A673 (cell line): Measurements from ENCODE around the gene PELI2. TPM values are rescaled to one million over a fixed set of nuclear protein-coding genes. Genes with fewer than 3 reads are reported as not detected.

Source experiments
- BruUV-seq: library from RNA; stranded (reverse); fragments of 400-500 nt; replicated peaks from 2 replicates; lab custom pipeline; 2021; lab: Mats Ljungman, UMichigan
- CTCF ChIA-PET: fragments of 300-600 bp; sonication (Branson Sonifier 250); formaldehyde crosslinking; loops from one replicate; lab custom pipeline; 2022; ENCODE audit warnings: antibody characterized with exemption; lab: Charles Lee
- POLR2A ChIA-PET: fragments of 300-600 bp; sonication (Branson Sonifier 250); formaldehyde crosslinking; loops from one replicate; lab custom pipeline; 2022; ENCODE audit warnings: antibody characterized with exemption; ENCODE audit not compliant: low non-redundant PET; lab: Charles Lee
- DNase-seq: peaks from one replicate; pipeline ENCODE4 v3.0.0-alpha.2; 2015; ENCODE audit warnings: low spot score
- H3K27ac ChIP-seq: fragments of 200-600 bp; sonication (generic); 2 replicates; pipeline ENCODE4 v1.5.1; 2016; ENCODE audit warnings: mixed run types, low read depth, mild to moderate bottlenecking, mixed read lengths, antibody characterized with exemption, low read length; ENCODE audit not compliant: poor library complexity, severe bottlenecking
- H3K27me3 ChIP-seq: fragments of 200-600 bp; sonication (generic); replicated peaks from 2 replicates; pipeline ENCODE4 v1.6.1; 2017; ENCODE audit warnings: mixed run types, low read depth, mild to moderate bottlenecking, mixed read lengths, antibody characterized with exemption, low read length; ENCODE audit not compliant: insufficient read depth, poor library complexity
- H3K36me3 ChIP-seq: fragments of 200-600 bp; sonication (generic); 2 replicates; pipeline ENCODE4 v1.6.1; 2016; ENCODE audit warnings: mixed run types, mild to moderate bottlenecking, mixed read lengths, antibody characterized with exemption, low read length; ENCODE audit not compliant: insufficient read depth, poor library complexity, severe bottlenecking
- H3K4me1 ChIP-seq: fragments of 200-600 bp; sonication (generic); 2 replicates; pipeline ENCODE4 v1.6.1; 2017; ENCODE audit warnings: mixed run types, mild to moderate bottlenecking, mixed read lengths, antibody characterized with exemption, low read length; ENCODE audit not compliant: insufficient read depth, poor library complexity, severe bottlenecking
- H3K4me3 ChIP-seq: fragments of 200-600 bp; sonication (generic); 2 replicates; pipeline ENCODE4 v1.5.1; 2016; ENCODE audit warnings: low read depth, mixed run types, mild to moderate bottlenecking, mixed read lengths, low read length; ENCODE audit not compliant: poor library complexity, severe bottlenecking
- H3K9me3 ChIP-seq: fragments of 200-600 bp; sonication (generic); 2 replicates; pipeline ENCODE4 v1.6.1; 2016; ENCODE audit warnings: mixed run types, low read depth, mild to moderate bottlenecking, mixed read lengths, antibody characterized with exemption, low read length; ENCODE audit not compliant: poor library complexity, severe bottlenecking
- EZH2 ChIP-seq: fragments of 200-600 bp; sonication (generic); IDR thresholded peaks from 2 replicates; pipeline ENCODE4 v1.6.1; 2017; ENCODE audit warnings: borderline replicate concordance, low read depth, mild to moderate bottlenecking, mixed read lengths, antibody characterized with exemption, low read length; ENCODE audit not compliant: poor library complexity, severe bottlenecking
- intact Hi-C: fragments of 100-400 bp; cut with micrococcal nuclease; formaldehyde crosslinking; loops from one replicate; pipeline ENCODE4 v1.10.0; 2022; ENCODE audit not compliant: unreplicated experiment
- total RNA-seq: library from RNA; stranded (reverse); gene quantifications from 2 replicates; pipeline ENCODE4 v1.2.3, GENCODE V29; 2021
- TF ChIP-seq, protein P1 (sequence below): fragments of 300-800, 200-600 bp; sonication (generic); conservative IDR thresholded peaks from 2 replicates; pipeline ENCODE4 v1.5.1; 2017; ENCODE audit warnings: low read depth, mild to moderate bottlenecking, antibody characterized with exemption, low read length, moderate library complexity, mixed read lengths

PELI2 gene
- total RNA-seq, 1 experiment from 2014 or later = 5.5 TPM

DNA sequence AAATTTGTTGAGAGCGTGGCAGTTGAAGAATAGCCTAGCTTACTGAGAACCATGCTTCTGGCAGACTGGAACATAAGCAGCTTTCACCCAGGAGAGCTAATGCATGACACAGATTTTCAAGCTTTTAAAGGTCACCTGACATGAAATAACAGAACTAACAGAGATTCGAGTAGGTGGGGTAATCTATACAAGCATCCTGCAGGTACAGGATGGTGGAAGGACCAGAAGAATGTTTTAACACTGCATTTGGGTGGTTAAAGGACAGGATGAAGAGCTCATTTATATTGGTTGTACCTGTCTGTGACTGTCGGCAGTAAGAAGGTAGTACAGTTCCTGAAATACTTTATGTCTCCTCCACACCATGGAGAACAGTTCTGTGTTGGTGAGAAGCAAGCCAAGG is 8.9 kb downstream of the PELI2 start:
- peaks cover 4% of the 10 kb centered on the region for H3K27me3 ChIP-seq
- BruUV-seq = no TSS peak
- CTCF ChIA-PET = no interaction called here

DNA sequence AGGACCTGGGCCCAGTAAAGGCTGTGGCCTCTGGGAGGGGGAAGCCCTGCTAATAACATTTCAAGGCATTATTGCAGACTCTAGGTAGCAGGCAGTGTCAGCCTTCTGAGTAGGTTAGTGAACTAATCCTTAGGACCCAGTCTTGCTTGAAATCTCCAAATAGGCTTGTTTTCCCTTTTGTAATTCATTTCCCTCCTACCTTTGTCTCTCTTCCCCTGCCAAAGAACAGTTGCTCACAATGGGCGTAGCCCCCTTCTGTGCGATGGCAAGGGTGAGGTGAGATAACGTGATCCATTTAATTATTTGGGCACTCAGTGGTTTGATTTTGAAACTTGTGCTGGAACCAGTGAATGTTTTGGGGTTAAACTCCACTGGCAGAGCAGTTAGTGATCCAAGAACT is 10.9 kb downstream of the PELI2 start:
- no peak for TF ChIP-seq EZH2
- TF ChIP-seq, protein P1, sequence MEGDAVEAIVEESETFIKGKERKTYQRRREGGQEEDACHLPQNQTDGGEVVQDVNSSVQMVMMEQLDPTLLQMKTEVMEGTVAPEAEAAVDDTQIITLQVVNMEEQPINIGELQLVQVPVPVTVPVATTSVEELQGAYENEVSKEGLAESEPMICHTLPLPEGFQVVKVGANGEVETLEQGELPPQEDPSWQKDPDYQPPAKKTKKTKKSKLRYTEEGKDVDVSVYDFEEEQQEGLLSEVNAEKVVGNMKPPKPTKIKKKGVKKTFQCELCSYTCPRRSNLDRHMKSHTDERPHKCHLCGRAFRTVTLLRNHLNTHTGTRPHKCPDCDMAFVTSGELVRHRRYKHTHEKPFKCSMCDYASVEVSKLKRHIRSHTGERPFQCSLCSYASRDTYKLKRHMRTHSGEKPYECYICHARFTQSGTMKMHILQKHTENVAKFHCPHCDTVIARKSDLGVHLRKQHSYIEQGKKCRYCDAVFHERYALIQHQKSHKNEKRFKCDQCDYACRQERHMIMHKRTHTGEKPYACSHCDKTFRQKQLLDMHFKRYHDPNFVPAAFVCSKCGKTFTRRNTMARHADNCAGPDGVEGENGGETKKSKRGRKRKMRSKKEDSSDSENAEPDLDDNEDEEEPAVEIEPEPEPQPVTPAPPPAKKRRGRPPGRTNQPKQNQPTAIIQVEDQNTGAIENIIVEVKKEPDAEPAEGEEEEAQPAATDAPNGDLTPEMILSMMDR = no peak
- CTCF ChIA-PET = no interaction called here
- DNase-seq = no peak
- POLR2A ChIA-PET = no interaction called here
- no TSS peak for BruUV-seq
- H3K27ac ChIP-seq = no peak overlapping the region
- no peak overlapping the region for H3K4me3 ChIP-seq
- no peaks in the 10 kb centered on the region for H3K27me3 ChIP-seq
- no peaks in the 10 kb centered on the region for H3K9me3 ChIP-seq
- H3K36me3 ChIP-seq = no peaks in the 10 kb centered on the region
- intact Hi-C loops = no loop called here
- peaks cover 15% of the 10 kb centered on the region for H3K4me1 ChIP-seq

More for the DNA sequence above, 8.9 kb downstream of the PELI2 start:
- Histone ChIP-seq H3K9me3 (no peaks in the 10 kb centered on the region), H3K4me3 (no peak overlapping the region), H3K36me3 (no peaks in the 10 kb centered on the region), H3K27ac (no peak overlapping the region), H3K4me1 (peaks cover 6% of the 10 kb centered on the region)
- TF ChIP-seq EZH2 = no peak
- TF ChIP-seq, protein P1 = no peak
- DNase-seq = no peak
- intact Hi-C loops = no loop called here
- POLR2A ChIA-PET = no interaction called here

DNA sequence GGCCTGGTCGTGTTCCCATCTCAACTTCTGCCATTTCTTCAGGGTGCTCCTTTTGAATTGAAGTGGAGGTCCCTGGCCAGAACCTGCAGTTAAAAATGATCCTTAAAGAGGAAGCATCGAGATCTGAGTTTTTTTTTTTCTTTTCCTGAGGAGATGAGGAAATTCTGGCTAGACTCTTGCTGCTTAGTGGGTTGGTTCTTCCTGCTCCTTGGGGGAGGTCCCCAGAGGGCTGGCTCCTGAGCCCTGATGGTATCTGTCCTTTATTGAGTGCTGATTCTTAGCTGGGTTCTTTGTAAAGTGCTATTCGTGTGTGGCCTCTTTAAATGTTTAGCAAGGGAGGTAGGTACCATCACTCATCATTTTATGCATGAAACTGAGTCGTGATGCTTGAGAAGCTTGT is 11.7 kb downstream of the PELI2 start:
- no peaks in the 10 kb centered on the region for H3K36me3 ChIP-seq
- CTCF ChIA-PET = interaction anchor here (0.5 kb wide), 1 partner anchor 878 kb away, joined by 9 read pairs; no protein-coding TSS in a partner anchor
- POLR2A ChIA-PET = no interaction called here
- no peak overlapping the region for H3K27ac ChIP-seq
- H3K4me1 ChIP-seq = peaks cover 15% of the 10 kb centered on the region
- no peak overlapping the region for H3K4me3 ChIP-seq
- intact Hi-C loops = no loop called here
- no peak for TF ChIP-seq EZH2
- TF ChIP-seq, protein P1 = no peak
- H3K27me3 ChIP-seq = no peaks in the 10 kb centered on the region
- no peaks in the 10 kb centered on the region for H3K9me3 ChIP-seq
- no TSS peak for BruUV-seq
- DNase-seq = peak; percentile 19
